Endothelial cell of umbilical vein (primary cell): ENCODE results near the gene TFAP2A. TPM values are rescaled to one million over a fixed set of nuclear protein-coding genes. Genes with fewer than 3 reads are reported as not detected.
A peak's percentile ranks its signal among the peaks of the same experiment; 100 is the strongest.

ENCODE experiments used
- BruUV-seq: library from RNA; stranded (reverse); fragments of 400-500 nt; replicated peaks from 2 replicates; lab custom pipeline; 2021; lab: Mats Ljungman, UMichigan
- CTCF ChIA-PET: fragments of 300-600, 350-600 bp; sonication (Branson Sonifier 250); formaldehyde crosslinking; loops from one replicate; lab custom pipeline; 2021; ENCODE audit warnings: antibody characterized with exemption, inconsistent platforms; lab: Charles Lee
- POLR2A ChIA-PET: fragments of 300-600, 350-600 bp; sonication (Branson Sonifier 250); formaldehyde crosslinking; loops from one replicate; lab custom pipeline; 2021; ENCODE audit warnings: antibody characterized with exemption, inconsistent platforms; lab: Charles Lee
- DNase-seq: peaks from one replicate; pipeline ENCODE4 v3.0.0-alpha.2; 2011; ENCODE audit warnings: low read depth, low spot score
- FAIRE-seq: peaks from 2 replicates; lab custom pipeline; 2011; peaks lifted over from hg19 to GRCh38; lab: Jason Lieb, UNC
- H2AFZ ChIP-seq: 2 replicates; pipeline ENCODE4 v1.6.0; 2012; ENCODE audit warnings: low read depth, low read length, control low read depth, inconsistent platforms
- H3K27ac ChIP-seq: 2 replicates; pipeline ENCODE4 v1.5.1; 2011; ENCODE audit warnings: low read depth, mild to moderate bottlenecking, control low read depth, low read length, moderate library complexity; ENCODE audit not compliant: insufficient read depth
- H3K27me3 ChIP-seq, 2 experiments: 2 replicates each; pipeline versions ENCODE4 v1.6.0 to v1.6.1; 2011; ENCODE audit warnings: low read length in 2 of 2, mixed read lengths in 1 of 2; ENCODE audit not compliant: control insufficient read depth in 2 of 2, insufficient read depth in 2 of 2
- H3K36me3 ChIP-seq, 2 experiments: 2 replicates in 1 of 2; 3 replicates in 1 of 2; pipeline ENCODE4 v1.5.1; 2011; ENCODE audit warnings: low read length in 2 of 2, mild to moderate bottlenecking in 1 of 2, moderate library complexity in 1 of 2; ENCODE audit not compliant: control insufficient read depth in 2 of 2, insufficient read depth in 2 of 2; ENCODE audit errors: extremely low read depth in 1 of 2
- H3K4me1 ChIP-seq: 3 replicates; pipeline ENCODE4 v1.5.1; 2011; ENCODE audit warnings: mild to moderate bottlenecking, low read length; ENCODE audit not compliant: control insufficient read depth, insufficient read depth; ENCODE audit errors: extremely low read depth
- H3K4me2 ChIP-seq: 2 replicates; pipeline ENCODE4 v1.6.1; 2011; ENCODE audit warnings: low read length, control low read depth, mixed read lengths; ENCODE audit not compliant: insufficient read depth
- H3K4me3 ChIP-seq, 3 experiments: fragments of 200-600 bp in 1 of 3; sonication (generic), shearing (Covaris generic) in 1 of 3; replicated peaks in 1 of 3; 2 replicates each; pipeline ENCODE4 v1.5.1; 2011 to 2016; ENCODE audit warnings: control low read depth in 3 of 3, low read length in 3 of 3, mild to moderate bottlenecking in 2 of 3, inconsistent platforms in 1 of 3, low read depth in 1 of 3, moderate library complexity in 1 of 3; ENCODE audit not compliant: insufficient read depth in 1 of 3
- H3K79me2 ChIP-seq: 2 replicates; pipeline ENCODE4 v1.6.0; 2012; ENCODE audit warnings: low read length, inconsistent platforms; ENCODE audit not compliant: control insufficient read depth, insufficient read depth
- H3K9ac ChIP-seq: replicated peaks from 2 replicates; pipeline ENCODE3; 2011; ENCODE audit warnings: low read length, control low read depth; ENCODE audit not compliant: insufficient read depth; ENCODE audit errors: extremely low read depth
- H3K9me1 ChIP-seq: replicated peaks from 3 replicates; pipeline ENCODE4 v1.6.0; 2011; ENCODE audit warnings: mild to moderate bottlenecking, low read length; ENCODE audit not compliant: control insufficient read depth, insufficient read depth; ENCODE audit errors: extremely low read depth
- H3K9me3 ChIP-seq: replicated peaks from 2 replicates; pipeline ENCODE4 v1.5.1; 2012; ENCODE audit warnings: low read length, inconsistent platforms; ENCODE audit not compliant: control insufficient read depth, insufficient read depth
- H4K20me1 ChIP-seq: replicated peaks from 2 replicates; pipeline ENCODE3; 2011; ENCODE audit warnings: mild to moderate bottlenecking, low read length; ENCODE audit not compliant: control insufficient read depth, insufficient read depth; ENCODE audit errors: extremely low read depth
- CTCF ChIP-seq, 2 donors: IDR thresholded peaks; 1 replicate in 1 of 2; 2 replicates in 1 of 2; pipeline ENCODE4 v1.5.1; 2011; ENCODE audit warnings: low read length in 2 of 2, mild to moderate bottlenecking in 2 of 2, moderate library complexity in 2 of 2, control low read depth in 1 of 2, inconsistent platforms in 1 of 2, low read depth in 1 of 2; ENCODE audit not compliant: insufficient read depth in 1 of 2; ENCODE audit errors: extremely low read depth in 1 of 2
- EZH2 ChIP-seq: IDR thresholded peaks from 2 replicates; pipeline ENCODE4 v1.6.1; 2012; ENCODE audit warnings: borderline replicate concordance, low read depth, mild to moderate bottlenecking, moderate library complexity, low read length, inconsistent platforms; ENCODE audit not compliant: severe bottlenecking
- FOS ChIP-seq: IDR thresholded peaks from 2 replicates; pipeline ENCODE4 v1.6.1; 2011; ENCODE audit warnings: mild to moderate bottlenecking, low read length, moderate library complexity, borderline replicate concordance; ENCODE audit not compliant: insufficient read depth
- GATA2 ChIP-seq: IDR thresholded peaks from 2 replicates; pipeline ENCODE4 v1.7.0; 2011; ENCODE audit warnings: low read depth, mild to moderate bottlenecking, moderate library complexity, mixed read lengths, low read length; ENCODE audit not compliant: insufficient read length, insufficient read depth
- JUN ChIP-seq: IDR thresholded peaks from 2 replicates; pipeline ENCODE4 v1.6.1; 2011; ENCODE audit warnings: borderline replicate concordance, low read depth; ENCODE audit not compliant: insufficient read length, insufficient read depth
- MAX ChIP-seq: IDR thresholded peaks from 2 replicates; pipeline ENCODE4 v1.6.1; 2011; ENCODE audit not compliant: insufficient read depth, insufficient read length
- MYC ChIP-seq: IDR thresholded peaks from one replicate; pipeline ENCODE4 v1.6.1; 2011; ENCODE audit warnings: mild to moderate bottlenecking, low read depth, low read length
- POLR2A ChIP-seq: IDR thresholded peaks from 2 replicates; pipeline ENCODE4 v1.6.1; 2012; ENCODE audit warnings: low read depth, mild to moderate bottlenecking, control low read depth, low read length
- POLR2AphosphoS5 ChIP-seq: IDR thresholded peaks from 2 replicates; pipeline ENCODE4 v1.6.1; 2012; ENCODE audit warnings: low read depth, mild to moderate bottlenecking, control low read depth, low read length, moderate library complexity; ENCODE audit not compliant: insufficient read depth
- dilution Hi-C: fragments of 300-500 bp; cut with MboI; formaldehyde crosslinking; loops from one replicate; pipeline ENCODE4 v1.15.0; 2019; ENCODE audit warnings: low sequenced_read_pairs; ENCODE audit not compliant: extremely low pct_ligation_motif_present
- intact Hi-C: fragments of 100-400 bp; cut with micrococcal nuclease; formaldehyde crosslinking; loops from one replicate; pipeline ENCODE4 v1.10.0; 2022
- polyA plus RNA-seq, 4 experiments: library from polyadenylated mRNA; depleted of rRNA in 3 of 4; stranded (reverse) in 3 of 4; unstranded in 1 of 4; fragments of >200 nt; gene quantifications; 2 replicates each; pipeline versions ENCODE4 v1.2.1 to v1.2.3, GENCODE V29; 2011 to 2012; ENCODE audit warnings: missing spikeins in 1 of 4
- total RNA-seq: library from RNA; stranded (reverse); gene quantifications from 2 replicates; pipeline ENCODE4 v1.2.3, GENCODE V29; 2021

TFAP2A gene
- total and polyA plus RNA-seq, 2 donors (not counting 3 experiments of a cell fraction or from before 2014, with no cell fraction given) = 0.06 TPM; not detected in 1

- intact Hi-C loops = no loop called here
- no TSS peak for BruUV-seq
Observed at GRCh38 chr6:10395704-10396546, 18.9 kb downstream of the TFAP2A start.

GRCh38 chr6:10395171-10395703 lies 19.6 kb downstream of the TFAP2A start:
- no TSS peak for BruUV-seq

More at GRCh38 chr6:10395704-10396546, 18.9 kb downstream of the TFAP2A start:
- Histone ChIP-seq H3K27me3 (peaks cover 62 to 89% of the 10 kb centered on the region in 2 experiments), H3K9ac (no peak overlapping the region), H2AFZ (no peak overlapping the region), H3K27ac (no peak overlapping the region), H3K79me2 (no peaks in the 10 kb centered on the region), H3K36me3 (no peaks in the 10 kb centered on the region), H3K9me3 (no peaks in the 10 kb centered on the region), H3K4me3 (no peak overlapping the region), H4K20me1 (no peaks in the 10 kb centered on the region), H3K4me1 (no peaks in the 10 kb centered on the region), H3K9me1 (no peaks in the 10 kb centered on the region), H3K4me2 (no peak overlapping the region)
- DNase-seq (no peak), FAIRE-seq (no peak)
- TF ChIP-seq POLR2A (no peak), EZH2 (peak; percentile 38)
- ChIA-PET POLR2A (no interaction called here), CTCF (interaction anchor here (0.6 kb wide), 1 partner anchor 1423 kb away, joined by 3 read pairs; no protein-coding TSS in a partner anchor)
- dilution Hi-C loops = no loop called here

More at GRCh38 chr6:10395171-10395703, 19.6 kb downstream of the TFAP2A start:
- no peak overlapping the region for H3K4me3 ChIP-seq
- H3K27ac ChIP-seq = no peak overlapping the region
- no peak overlapping the region for H3K4me2 ChIP-seq
- intact Hi-C loops (no loop called here), dilution Hi-C loops (no loop called here)
- no peaks in the 10 kb centered on the region for H3K9me3 ChIP-seq
- H2AFZ ChIP-seq = no peak overlapping the region
- peaks cover 66 to 89% of the 10 kb centered on the region in 2 experiments for H3K27me3 ChIP-seq
- no peaks in the 10 kb centered on the region for H3K4me1 ChIP-seq
- no peak overlapping the region for H3K9ac ChIP-seq
- H3K79me2 ChIP-seq = no peaks in the 10 kb centered on the region
- no peak for DNase-seq
- no peak for FAIRE-seq
- no peaks in the 10 kb centered on the region for H3K36me3 ChIP-seq
- CTCF ChIA-PET = no interaction called here
- POLR2A ChIA-PET = no interaction called here
- H3K9me1 ChIP-seq = no peaks in the 10 kb centered on the region
- no peaks in the 10 kb centered on the region for H4K20me1 ChIP-seq
- TF ChIP-seq MYC = no peak
- no peak for TF ChIP-seq POLR2A
- TF ChIP-seq EZH2 = no peak
- TF ChIP-seq FOS = no peak
- no peak for TF ChIP-seq GATA2
- no peak for TF ChIP-seq MAX
- no peak for TF ChIP-seq POLR2AphosphoS5
- TF ChIP-seq CTCF (IDR thresholded peaks at IDR 0.05; ENCODE audit: extremely low read depth in 1 of 2, insufficient read depth in 1 of 2, low read depth in 1 of 2, low read length in 2 of 2) = no peak
- TF ChIP-seq JUN = no peak
